Mononuclear cell (primary cell): ENCODE measurements around the gene TSKS. TPM values are rescaled to one million over a fixed set of nuclear protein-coding genes. Genes with fewer than 3 reads are reported as not detected.

ENCODE experiments used
- H3K27me3 ChIP-seq: 2 replicates; pipeline ENCODE4 v1.6.0; 2011; ENCODE audit warnings: low read length, control low read depth; ENCODE audit not compliant: insufficient read depth
- H3K4me1 ChIP-seq: 2 replicates; pipeline ENCODE4 v1.5.1; 2011; ENCODE audit warnings: mild to moderate bottlenecking, low read length, control low read depth; ENCODE audit not compliant: insufficient read depth
- H3K4me3 ChIP-seq: 2 replicates; pipeline ENCODE4 v1.5.1; 2011; ENCODE audit warnings: mild to moderate bottlenecking, low read length, moderate library complexity
- H3K9me3 ChIP-seq: 2 replicates; pipeline ENCODE4 v1.5.1; 2011; ENCODE audit warnings: low read depth, mild to moderate bottlenecking, control low read depth, low read length
- total RNA-seq: library from RNA; depleted of rRNA; stranded (reverse); fragments of >200 nt; gene quantifications from one replicate; pipeline ENCODE4 v1.2.3, GENCODE V29; 2012

The TSKS gene
- total RNA-seq, 1 donor: 0.31 TPM

DNA sequence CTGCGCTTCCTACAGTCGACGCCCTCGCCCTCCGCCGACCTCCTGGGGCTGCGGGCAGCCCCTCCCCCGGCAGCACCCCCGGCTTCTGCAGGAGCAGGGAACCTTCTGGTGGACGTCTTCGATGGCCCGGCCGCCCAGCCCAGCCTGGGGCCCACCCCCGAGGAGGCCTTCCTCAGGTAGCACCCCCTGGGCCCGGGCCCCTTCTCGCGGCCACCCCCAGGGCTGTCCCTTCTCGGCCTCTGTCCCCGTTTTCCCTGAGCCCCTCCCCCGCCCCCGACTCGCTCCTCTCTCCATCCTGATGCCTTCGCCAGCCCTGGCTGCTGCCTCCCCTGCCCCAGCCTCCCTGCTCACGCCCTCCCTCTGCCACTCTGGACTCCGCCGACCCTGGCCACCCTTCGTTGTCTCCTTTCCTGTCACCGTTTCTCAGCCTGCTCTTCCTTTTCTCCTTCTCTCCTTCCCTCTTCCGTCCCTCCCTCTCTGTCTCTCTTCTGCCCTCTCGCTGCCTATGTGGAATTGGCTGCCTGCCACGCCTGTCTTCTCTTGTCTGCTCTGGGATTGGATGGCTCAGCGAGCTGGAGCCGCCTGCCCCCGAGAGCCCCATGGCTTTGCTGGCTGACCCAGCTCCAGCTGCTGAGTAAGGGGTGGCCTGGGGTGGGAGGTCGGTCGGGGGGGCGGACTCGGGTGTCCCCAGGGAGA, 39.0 kb upstream of the TSKS start:
- H3K27me3 ChIP-seq: no peaks in the 10 kb centered on the region
- no peaks in the 10 kb centered on the region for H3K9me3 ChIP-seq

DNA sequence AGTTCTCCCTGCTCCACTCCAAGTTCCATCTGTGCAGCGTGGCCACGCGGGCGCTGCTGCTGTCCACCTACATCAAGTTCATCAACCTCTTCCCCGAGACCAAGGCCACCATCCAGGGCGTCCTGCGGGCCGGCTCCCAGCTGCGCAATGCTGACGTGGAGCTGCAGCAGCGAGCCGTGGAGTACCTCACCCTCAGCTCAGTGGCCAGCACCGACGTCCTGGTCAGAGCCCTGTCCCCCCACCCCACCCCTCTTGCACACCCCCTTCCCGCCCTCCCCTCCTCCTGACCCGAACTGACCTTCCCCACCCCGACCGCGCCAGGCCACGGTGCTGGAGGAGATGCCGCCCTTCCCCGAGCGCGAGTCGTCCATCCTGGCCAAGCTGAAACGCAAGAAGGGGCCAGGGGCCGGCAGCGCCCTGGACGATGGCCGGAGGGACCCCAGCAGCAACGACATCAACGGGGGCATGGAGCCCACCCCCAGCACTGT, 38.3 kb upstream of the TSKS start:
- no peaks in the 10 kb centered on the region for H3K4me1 ChIP-seq
- no peaks in the 10 kb centered on the region for H3K27me3 ChIP-seq
- H3K4me3 ChIP-seq: no peak overlapping the region
- H3K9me3 ChIP-seq: no peaks in the 10 kb centered on the region

More for the DNA sequence above, 39.0 kb upstream of the TSKS start:
- Histone ChIP-seq H3K4me3 (no peak overlapping the region), H3K4me1 (peaks cover 2% of the 10 kb centered on the region)

DNA sequence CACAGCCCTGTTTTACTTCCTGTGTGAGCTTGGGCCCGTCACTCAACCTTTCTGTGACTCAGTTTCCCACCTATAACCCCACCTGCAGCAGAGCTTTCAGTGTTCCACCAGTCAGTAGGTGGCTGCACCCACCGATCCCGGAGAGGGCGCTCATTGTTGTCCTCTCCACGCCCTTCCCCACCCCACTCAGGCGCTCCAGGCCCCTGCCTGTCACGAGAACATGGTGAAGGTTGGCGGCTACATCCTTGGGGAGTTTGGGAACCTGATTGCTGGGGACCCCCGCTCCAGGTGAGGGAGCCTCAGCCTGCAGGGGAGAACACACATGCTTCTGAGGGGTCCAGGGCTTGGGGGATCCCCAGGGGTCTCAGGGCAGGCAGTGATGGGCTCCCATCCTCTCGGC, 37.7 kb upstream of the TSKS start:
- H3K4me1 ChIP-seq: no peaks in the 10 kb centered on the region
- no peak overlapping the region for H3K4me3 ChIP-seq
- H3K9me3 ChIP-seq: no peaks in the 10 kb centered on the region
- no peaks in the 10 kb centered on the region for H3K27me3 ChIP-seq

DNA sequence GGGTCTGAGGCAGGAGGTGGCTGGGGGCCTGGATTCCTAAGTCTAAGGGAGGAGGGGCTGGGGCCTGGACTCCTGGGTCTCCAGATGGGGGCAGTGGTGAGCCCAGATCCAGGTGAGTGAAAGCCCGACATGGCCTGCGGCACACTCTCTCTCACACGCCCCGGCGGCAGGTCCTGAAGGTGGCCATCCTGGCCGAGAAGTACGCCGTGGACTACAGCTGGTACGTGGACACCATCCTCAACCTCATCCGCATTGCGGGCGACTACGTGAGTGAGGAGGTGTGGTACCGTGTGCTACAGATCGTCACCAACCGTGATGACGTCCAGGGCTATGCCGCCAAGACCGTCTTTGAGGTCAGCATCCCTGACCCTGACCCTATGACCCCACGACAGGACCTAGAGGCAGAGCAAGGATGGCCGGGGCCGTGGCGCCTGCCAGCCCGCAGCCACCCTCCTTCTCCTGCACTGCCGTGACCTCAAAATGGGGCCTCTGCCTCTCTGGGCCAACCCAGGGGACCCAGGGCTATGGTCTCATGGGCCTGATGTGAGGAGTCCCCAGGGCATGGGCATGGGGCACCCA, 36.8 kb upstream of the TSKS start:
- H3K27me3 ChIP-seq: no peaks in the 10 kb centered on the region
- H3K4me3 ChIP-seq: no peak overlapping the region
- no peaks in the 10 kb centered on the region for H3K4me1 ChIP-seq
- no peaks in the 10 kb centered on the region for H3K9me3 ChIP-seq

DNA sequence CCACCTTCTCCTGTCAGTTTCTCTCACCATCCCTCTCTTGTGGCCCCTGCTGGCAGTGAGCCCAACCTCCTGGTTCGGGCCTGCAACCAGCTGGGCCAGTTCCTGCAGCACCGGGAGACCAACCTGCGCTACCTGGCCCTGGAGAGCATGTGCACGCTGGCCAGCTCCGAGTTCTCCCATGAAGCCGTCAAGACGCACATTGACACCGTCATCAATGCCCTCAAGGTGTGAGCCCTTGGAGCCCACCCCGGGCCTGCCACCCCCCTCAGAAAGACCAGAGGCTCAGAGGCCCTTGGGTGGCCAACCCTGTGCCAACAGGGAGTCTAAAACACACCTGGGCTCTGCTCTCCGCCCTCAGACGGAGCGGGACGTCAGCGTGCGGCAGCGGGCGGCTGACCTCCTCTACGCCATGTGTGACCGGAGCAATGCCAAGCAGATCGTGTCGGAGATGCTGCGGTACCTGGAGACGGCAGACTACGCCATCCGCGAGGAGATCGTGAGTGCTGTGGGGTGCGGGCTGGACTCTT, 36.2 kb upstream of the TSKS start:
- H3K9me3 ChIP-seq: no peaks in the 10 kb centered on the region
- no peaks in the 10 kb centered on the region for H3K4me1 ChIP-seq
- H3K27me3 ChIP-seq: no peaks in the 10 kb centered on the region
- no peak overlapping the region for H3K4me3 ChIP-seq

DNA sequence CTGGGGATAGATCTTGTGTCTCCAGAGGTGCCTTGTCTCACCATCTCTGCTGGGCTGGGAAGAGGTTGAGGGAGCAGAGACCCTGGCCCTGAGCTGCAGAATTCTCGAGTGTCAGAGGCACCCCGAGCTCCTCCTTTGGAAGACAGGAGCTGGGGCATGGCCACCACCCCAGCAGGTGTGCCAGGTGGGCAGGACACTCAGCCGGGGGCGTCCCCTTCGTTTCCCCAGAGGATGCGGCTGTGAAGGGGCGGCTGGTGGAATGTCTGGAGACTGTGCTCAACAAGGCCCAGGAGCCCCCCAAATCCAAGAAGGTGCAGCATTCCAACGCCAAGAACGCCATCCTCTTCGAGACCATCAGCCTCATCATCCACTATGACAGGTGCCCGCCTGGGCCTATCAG, 35.5 kb upstream of the TSKS start:
- no peaks in the 10 kb centered on the region for H3K4me1 ChIP-seq
- no peaks in the 10 kb centered on the region for H3K27me3 ChIP-seq
- H3K9me3 ChIP-seq: no peaks in the 10 kb centered on the region
- no peak overlapping the region for H3K4me3 ChIP-seq

DNA sequence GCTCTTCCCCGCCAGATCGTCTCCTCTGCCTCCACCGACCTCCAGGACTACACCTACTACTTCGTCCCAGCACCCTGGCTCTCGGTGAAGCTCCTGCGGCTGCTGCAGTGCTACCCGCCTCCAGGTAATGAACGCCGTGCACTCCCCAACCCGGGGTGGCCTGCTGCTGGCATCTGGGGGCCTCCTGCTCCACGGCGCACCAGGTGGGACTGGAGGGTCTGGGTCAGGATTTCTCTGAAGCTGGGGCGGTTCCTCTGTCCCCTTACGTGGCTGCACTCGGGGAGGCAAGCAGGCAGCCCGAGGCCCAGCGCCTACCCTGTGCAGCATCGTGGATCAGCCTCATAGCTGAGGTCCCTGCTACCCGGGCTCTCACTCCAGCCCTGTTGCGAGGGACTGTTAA, 32.5 kb upstream of the TSKS start:
- Histone ChIP-seq H3K27me3 (no peaks in the 10 kb centered on the region), H3K4me3 (no peak overlapping the region), H3K9me3 (no peaks in the 10 kb centered on the region), H3K4me1 (no peaks in the 10 kb centered on the region)

DNA sequence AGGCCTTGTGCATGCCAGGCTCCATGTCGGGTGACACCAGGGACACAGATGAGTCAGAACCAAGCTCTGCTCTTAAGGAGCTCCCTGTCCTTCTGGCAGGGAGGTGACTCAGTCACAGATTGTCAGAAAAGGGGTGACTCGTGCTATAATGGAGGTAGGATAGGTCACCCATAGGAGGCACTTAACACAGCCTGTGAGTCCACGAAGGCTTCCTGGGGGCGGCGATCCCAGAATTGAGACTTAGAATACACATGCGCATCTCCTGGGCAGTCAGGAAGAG, 30.4 kb upstream of the TSKS start:
- Histone ChIP-seq H3K9me3 (no peaks in the 10 kb centered on the region), H3K27me3 (no peaks in the 10 kb centered on the region), H3K4me3 (no peak overlapping the region), H3K4me1 (no peaks in the 10 kb centered on the region)

DNA sequence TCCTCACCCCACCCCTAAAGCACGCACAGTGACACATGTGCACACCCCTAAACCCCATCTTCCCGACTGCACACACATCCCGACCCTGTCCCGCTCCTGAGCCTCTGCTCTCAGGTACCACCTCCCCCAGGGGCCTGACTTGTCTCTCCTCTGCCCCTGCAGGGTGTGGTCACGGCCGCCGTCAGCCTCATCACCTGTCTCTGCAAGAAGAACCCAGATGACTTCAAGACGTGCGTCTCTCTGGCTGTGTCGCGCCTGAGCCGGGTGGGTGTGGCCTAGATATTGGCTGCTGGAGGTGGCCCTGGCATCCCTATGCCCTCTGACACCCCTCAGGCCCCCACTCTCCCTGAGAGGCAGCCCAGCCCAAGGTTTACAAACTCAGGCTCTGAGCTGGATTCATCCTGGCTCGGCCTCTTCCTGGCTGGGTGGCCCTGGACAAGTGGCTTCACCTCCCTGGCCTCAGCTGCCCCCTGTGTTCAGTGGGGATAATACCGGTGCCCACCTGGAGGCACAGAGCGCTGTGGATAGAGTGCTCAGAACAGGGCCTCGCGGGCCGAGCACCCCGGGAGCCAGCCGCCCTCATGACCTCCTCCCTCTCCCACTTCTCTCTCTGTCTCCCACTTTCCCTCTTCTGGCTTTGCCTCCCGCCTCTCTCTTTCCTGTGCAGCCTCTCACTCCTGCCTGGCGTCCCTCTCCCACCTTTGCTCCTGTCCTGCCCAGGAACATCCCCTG, 29.9 kb upstream of the TSKS start:
- Histone ChIP-seq H3K4me3 (no peak overlapping the region), H3K9me3 (no peaks in the 10 kb centered on the region), H3K27me3 (no peaks in the 10 kb centered on the region), H3K4me1 (no peaks in the 10 kb centered on the region)

DNA sequence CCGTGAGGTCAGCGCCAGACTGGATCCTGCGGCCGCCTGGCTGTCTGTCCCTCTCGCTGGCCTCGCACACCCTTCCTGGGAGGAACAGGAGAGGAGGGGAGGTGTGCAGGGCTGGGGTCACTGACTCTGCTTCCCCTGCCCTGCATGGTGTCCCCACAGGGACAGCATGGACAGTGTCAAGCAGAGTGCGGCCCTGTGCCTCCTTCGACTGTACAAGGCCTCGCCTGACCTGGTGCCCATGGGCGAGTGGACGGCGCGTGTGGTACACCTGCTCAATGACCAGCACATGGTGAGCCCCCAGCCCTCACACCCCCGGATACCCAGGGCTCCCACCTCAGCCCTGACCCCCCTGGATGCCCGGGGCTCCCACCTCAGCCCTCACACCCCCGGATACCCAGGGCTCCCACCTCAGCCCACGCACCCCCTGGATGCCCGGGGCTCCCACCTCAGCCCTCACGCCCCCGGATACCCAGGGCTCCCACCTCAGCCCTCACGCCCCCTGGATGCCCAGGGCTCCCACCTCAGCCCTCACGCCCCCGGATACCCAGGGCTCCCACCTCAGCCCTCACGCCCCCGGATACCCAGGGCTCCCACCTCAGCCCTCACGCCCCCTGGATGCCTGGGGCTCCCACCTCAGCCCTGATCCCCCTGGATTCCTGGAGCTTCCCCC, 28.8 kb upstream of the TSKS start:
- Histone ChIP-seq H3K4me3 (no peak overlapping the region), H3K27me3 (no peaks in the 10 kb centered on the region), H3K9me3 (no peaks in the 10 kb centered on the region), H3K4me1 (no peaks in the 10 kb centered on the region)

DNA sequence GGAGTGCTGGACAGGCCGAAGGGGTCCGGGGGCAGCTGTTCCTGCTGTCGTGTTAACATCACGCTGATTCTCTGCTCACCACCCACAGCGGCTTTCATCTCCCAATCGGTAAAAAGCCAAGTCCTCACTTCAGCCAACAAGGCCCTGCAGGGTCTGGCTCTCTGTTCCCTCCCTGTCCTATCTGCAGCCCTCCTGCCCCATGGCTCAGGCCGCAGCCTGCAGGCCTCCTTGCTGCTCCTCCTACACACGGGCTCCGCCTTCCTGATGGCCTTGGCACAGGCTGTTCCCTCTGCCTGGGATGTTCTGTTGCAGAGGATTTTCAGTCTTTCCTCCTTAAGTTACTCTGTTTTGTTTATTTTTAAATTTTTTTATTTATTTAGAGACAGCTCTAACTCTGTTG, 27.8 kb upstream of the TSKS start:
- H3K9me3 ChIP-seq: no peaks in the 10 kb centered on the region
- no peak overlapping the region for H3K4me3 ChIP-seq
- H3K27me3 ChIP-seq: no peaks in the 10 kb centered on the region
- no peaks in the 10 kb centered on the region for H3K4me1 ChIP-seq

DNA sequence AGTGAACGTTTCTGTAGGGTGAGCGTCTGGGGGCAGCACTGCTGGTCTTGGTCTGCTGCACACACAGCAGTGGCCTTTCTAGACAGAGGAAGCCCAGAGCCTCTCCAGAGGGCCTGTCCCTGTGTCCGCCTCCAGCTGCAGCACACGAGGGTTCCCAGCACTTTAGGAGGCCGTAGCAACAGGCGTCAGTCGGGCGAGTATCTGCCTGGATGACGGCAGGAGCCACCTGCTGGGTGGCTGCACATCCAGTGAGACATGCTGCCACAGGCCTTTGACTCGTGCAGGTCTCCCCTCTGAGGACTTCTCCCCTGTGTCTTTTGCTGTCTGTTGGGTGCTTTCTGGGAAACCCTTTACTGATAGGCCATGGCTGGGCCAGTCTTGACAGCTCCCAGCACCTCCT, 25.8 kb upstream of the TSKS start:
- H3K4me1 ChIP-seq: no peaks in the 10 kb centered on the region
- no peaks in the 10 kb centered on the region for H3K27me3 ChIP-seq
- no peak overlapping the region for H3K4me3 ChIP-seq
- H3K9me3 ChIP-seq: no peaks in the 10 kb centered on the region

DNA sequence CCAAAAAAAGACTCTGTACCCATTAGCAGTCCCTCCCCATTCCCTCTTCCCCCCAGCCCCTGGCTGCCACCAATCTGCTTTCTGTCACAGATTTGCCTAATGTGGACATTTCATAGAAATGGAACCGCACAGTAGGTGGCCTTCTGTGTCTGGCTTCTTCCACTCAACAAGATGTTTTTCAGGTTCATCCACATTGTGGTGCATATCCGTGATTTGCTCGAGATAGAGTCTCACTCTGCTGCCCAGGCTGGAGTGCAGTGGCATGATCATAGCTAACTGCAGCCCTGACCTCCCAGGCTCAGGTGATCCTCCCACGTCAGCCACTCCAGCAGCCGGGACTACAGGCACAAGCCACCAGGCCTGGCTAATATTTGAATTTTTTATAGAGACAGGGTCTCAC, 24.6 kb upstream of the TSKS start:
- Histone ChIP-seq H3K4me3 (no peak overlapping the region), H3K27me3 (no peaks in the 10 kb centered on the region), H3K9me3 (no peaks in the 10 kb centered on the region), H3K4me1 (no peaks in the 10 kb centered on the region)

DNA sequence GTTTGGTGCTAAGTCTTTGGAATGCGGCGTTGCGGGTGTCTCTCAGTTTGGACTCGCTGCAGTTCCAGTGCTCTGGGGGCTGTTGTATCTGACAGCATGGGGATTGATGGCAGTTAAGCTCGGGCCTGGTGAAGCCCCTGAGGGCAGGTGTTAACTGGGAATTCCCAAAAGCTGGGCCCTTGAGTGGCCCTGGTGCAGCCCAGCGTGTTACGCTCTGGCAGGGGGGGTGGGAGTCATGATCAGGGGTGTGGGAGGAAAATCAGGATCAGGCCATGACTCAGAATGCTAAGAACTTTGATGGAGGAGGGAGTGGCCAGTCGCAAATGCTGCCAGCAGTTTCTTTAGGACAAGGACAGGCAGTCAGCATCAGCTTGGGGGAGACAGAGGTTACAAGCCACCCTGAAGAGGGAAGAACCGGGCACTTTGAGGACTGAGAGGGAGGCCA, 23.3 kb upstream of the TSKS start:
- Histone ChIP-seq H3K27me3 (no peaks in the 10 kb centered on the region), H3K4me1 (peaks cover 6% of the 10 kb centered on the region), H3K9me3 (no peaks in the 10 kb centered on the region), H3K4me3 (no peak overlapping the region)

DNA sequence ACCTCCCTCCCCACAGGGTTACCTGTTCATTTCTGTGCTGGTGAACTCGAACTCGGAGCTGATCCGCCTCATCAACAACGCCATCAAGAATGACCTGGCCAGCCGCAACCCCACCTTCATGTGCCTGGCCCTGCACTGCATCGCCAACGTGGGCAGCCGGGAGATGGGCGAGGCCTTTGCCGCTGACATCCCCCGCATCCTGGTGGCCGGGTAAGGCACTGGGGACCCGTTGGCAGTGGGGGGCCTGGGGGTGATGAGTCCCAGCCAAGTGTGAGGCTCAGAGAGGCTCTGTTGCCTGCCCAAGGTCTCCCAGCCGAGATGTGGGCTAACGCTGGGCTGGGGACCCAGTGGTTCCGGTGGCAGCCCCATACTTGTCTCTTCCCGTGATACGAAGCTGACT, 19.4 kb upstream of the TSKS start:
- Histone ChIP-seq H3K4me3 (no peak overlapping the region), H3K27me3 (no peaks in the 10 kb centered on the region), H3K9me3 (no peaks in the 10 kb centered on the region), H3K4me1 (peaks cover 33% of the 10 kb centered on the region)
